OCI-LY3 (cell line): ENCODE measurements around the gene TRIM38.

ENCODE experiments used
- H2AFZ ChIP-seq: fragments of 200-600, 300-600 bp; shearing (Covaris generic); 2 replicates; pipeline ENCODE4 v1.6.0; 2014; ENCODE audit warnings: antibody characterized with exemption, low read depth, low read length
- H3K27ac ChIP-seq: fragments of 200-600, 300-600 bp; sonication (generic); 2 replicates; pipeline ENCODE4 v1.5.1; 2014; ENCODE audit warnings: mild to moderate bottlenecking, low read length, moderate library complexity, mixed read lengths
- H3K27me3 ChIP-seq: fragments of 200-600, 300-600 bp; sonication (generic); 2 replicates; pipeline ENCODE4 v1.6.1; 2014; ENCODE audit warnings: low read depth, low read length, mixed read lengths
- H3K36me3 ChIP-seq: fragments of 200-600, 300-600 bp; sonication (generic); replicated peaks from 2 replicates; pipeline ENCODE3; 2014; ENCODE audit warnings: low read depth, low read length, mixed read lengths
- H3K4me1 ChIP-seq: fragments of 300-600, 200-600 bp; sonication (generic); 2 replicates; pipeline ENCODE4 v1.6.1; 2014; ENCODE audit warnings: low read length, mixed read lengths
- H3K4me2 ChIP-seq: fragments of 200-600, 300-600 bp; sonication (generic); 2 replicates; pipeline ENCODE4 v1.6.1; 2014; ENCODE audit warnings: low read length, mixed read lengths
- H3K4me3 ChIP-seq: fragments of 300-600, 200-600 bp; sonication (generic); 2 replicates; pipeline ENCODE4 v1.5.1; 2014; ENCODE audit warnings: antibody characterized with exemption, mild to moderate bottlenecking, low read length, moderate library complexity
- H3K79me2 ChIP-seq: fragments of 300-600, 200-600 bp; shearing (Covaris generic); 2 replicates; pipeline ENCODE4 v1.6.1; 2014; ENCODE audit warnings: mild to moderate bottlenecking, low read length, mixed read lengths
- H3K9ac ChIP-seq: fragments of 300-600, 200-600 bp; shearing (Covaris generic); 2 replicates; pipeline ENCODE4 v1.6.0; 2014; ENCODE audit warnings: mild to moderate bottlenecking, low read length, moderate library complexity
- H3K9me3 ChIP-seq: fragments of 200-600, 300-600 bp; shearing (Covaris generic); 2 replicates; pipeline ENCODE4 v1.6.1; 2014; ENCODE audit warnings: low read length, mixed read lengths; ENCODE audit not compliant: insufficient read depth
- H4K20me1 ChIP-seq: fragments of 200-600, 300-600 bp; sonication (generic); 2 replicates; pipeline ENCODE4 v1.6.1; 2016; ENCODE audit warnings: low read length, mixed read lengths; ENCODE audit not compliant: insufficient read depth
- EZH2phosphoT487 ChIP-seq: fragments of 200-600 bp; shearing (Covaris generic); IDR thresholded peaks from 2 replicates; pipeline ENCODE4 v1.6.1; 2018; ENCODE audit warnings: antibody characterized with exemption, mixed run types, low read depth
- TF ChIP-seq, protein P1 (sequence below): fragments of 200-600, 300-600 bp; sonication (generic); IDR thresholded peaks from 2 replicates; pipeline ENCODE4 v1.5.1; 2014; ENCODE audit warnings: antibody characterized with exemption, low read length, low read depth

TRIM38 gene

DNA sequence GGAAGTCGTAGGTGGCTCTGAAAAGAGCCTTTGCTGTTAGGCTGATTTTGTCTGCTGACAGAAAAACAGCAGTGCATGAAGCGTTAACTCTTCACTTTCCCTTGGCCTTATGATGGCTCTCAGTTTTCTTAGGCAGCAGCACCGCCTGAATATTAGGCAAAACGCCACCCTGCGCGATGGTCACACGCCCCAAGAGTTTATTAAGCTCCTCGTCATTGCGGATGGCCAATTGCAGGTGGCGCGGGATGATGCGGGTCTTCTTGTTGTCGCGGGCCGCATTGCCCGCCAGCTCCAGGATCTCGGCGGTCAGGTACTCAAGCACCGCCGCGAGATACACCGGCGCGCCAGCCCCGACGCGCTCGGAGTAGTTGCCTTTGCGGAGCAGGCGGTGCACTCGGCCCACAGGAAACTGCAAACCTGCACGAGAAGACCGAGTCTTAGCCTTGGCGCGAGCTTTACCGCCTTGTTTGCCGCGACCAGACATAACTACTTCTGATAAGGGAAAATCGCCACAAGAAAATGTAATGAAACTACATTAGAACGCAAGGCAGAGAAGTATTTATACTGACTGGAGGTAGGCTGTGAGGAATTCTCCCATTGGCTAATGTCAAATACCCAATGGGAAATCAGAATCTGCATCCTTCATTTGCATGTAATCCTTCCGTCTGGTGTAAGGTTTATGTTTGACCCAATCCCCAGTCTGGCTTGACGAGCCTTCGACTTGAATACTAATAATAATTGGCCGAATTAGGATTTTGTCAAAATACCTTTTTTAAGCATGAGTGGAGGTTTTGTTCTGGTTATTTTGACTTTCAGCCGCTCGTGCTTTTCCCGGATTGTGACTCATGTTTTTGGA, 70.7 kb downstream of the TRIM38 start:
- Histone ChIP-seq H3K4me3 (peak overlapping the region; percentile 69), H3K4me1 (no peaks in the 10 kb centered on the region; the same call in 1 of the 2 replicates), H3K79me2 (no peaks in the 10 kb centered on the region), H3K4me2 (peak overlapping the region; percentile 64), H3K27ac (peak overlapping the region; percentile 95), H2AFZ (0 out of 2 replicates have a peak overlapping the region, but pooled peaks have one; percentile 3), H3K27me3 (no peaks in the 10 kb centered on the region), H3K9ac (peak overlapping the region; percentile 72), H3K36me3 (no peaks in the 10 kb centered on the region), H3K9me3 (peaks cover 22% of the 10 kb centered on the region; the same call in 1 of the 2 replicates), H4K20me1 (no peaks in the 10 kb centered on the region)
- TF ChIP-seq EZH2phosphoT487 = no peak
- TF ChIP-seq, protein P1, sequence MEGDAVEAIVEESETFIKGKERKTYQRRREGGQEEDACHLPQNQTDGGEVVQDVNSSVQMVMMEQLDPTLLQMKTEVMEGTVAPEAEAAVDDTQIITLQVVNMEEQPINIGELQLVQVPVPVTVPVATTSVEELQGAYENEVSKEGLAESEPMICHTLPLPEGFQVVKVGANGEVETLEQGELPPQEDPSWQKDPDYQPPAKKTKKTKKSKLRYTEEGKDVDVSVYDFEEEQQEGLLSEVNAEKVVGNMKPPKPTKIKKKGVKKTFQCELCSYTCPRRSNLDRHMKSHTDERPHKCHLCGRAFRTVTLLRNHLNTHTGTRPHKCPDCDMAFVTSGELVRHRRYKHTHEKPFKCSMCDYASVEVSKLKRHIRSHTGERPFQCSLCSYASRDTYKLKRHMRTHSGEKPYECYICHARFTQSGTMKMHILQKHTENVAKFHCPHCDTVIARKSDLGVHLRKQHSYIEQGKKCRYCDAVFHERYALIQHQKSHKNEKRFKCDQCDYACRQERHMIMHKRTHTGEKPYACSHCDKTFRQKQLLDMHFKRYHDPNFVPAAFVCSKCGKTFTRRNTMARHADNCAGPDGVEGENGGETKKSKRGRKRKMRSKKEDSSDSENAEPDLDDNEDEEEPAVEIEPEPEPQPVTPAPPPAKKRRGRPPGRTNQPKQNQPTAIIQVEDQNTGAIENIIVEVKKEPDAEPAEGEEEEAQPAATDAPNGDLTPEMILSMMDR = no peak

DNA sequence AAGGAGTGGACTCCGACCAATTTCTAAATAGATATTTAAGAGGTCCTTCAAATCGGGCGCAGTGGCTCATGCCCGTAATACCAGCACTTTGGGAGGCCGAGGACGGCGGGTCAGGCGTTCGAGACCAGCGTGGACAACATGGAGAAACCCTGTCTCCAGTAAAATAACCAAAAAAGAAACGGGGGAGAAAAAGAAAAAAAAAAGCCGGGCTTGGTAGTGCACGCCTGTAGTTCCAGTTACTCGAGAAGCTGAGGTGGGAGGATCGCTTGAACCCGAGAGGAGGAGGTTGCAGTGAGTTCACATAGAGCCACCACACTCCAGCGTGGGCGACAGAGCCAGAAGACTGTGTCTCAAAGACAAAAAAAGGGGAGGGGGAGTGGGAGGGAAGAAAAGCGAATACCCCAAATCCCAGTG, 71.3 kb downstream of the TRIM38 start:
- H4K20me1 ChIP-seq = no peaks in the 10 kb centered on the region
- H3K4me1 ChIP-seq = no peaks in the 10 kb centered on the region; the same call in 1 of the 2 replicates
- TF ChIP-seq EZH2phosphoT487 = no peak
- TF ChIP-seq, protein P1 = no peak
- H2AFZ ChIP-seq = no peak overlapping the region
- peak overlapping the region; percentile 95 for H3K27ac ChIP-seq
- H3K9me3 ChIP-seq = peaks cover 18% of the 10 kb centered on the region; the same call in 1 of the 2 replicates
- H3K4me3 ChIP-seq = no peak overlapping the region
- no peaks in the 10 kb centered on the region for H3K79me2 ChIP-seq
- H3K9ac ChIP-seq = no peak overlapping the region
- no peaks in the 10 kb centered on the region for H3K36me3 ChIP-seq
- H3K27me3 ChIP-seq = no peaks in the 10 kb centered on the region
- H3K4me2 ChIP-seq = no peak overlapping the region

DNA sequence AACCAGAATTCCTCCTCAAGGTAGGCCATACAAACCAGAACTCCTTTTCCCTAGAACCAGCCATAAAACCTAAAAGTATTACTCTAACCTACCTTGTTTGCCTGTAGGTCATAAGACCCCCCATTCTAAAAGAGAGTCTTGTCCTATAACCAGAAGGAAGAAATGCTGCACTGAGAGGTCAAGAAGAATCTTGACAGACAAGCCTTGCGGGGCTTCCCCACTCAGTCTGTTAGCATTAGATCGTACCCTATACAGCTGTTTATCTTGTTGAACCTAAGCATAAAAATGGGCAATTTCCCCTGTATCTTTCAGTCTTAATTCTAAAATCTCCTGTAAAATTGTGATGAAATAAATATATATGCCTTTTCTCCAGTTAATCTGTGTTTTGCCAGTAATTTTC, 72.3 kb downstream of the TRIM38 start:
- Histone ChIP-seq H4K20me1 (no peaks in the 10 kb centered on the region), H3K36me3 (no peaks in the 10 kb centered on the region), H2AFZ (no peak overlapping the region), H3K27me3 (no peaks in the 10 kb centered on the region), H3K27ac (no peak overlapping the region), H3K9ac (no peak overlapping the region), H3K4me2 (no peak overlapping the region), H3K79me2 (no peaks in the 10 kb centered on the region), H3K4me1 (no peaks in the 10 kb centered on the region; the same call in 1 of the 2 replicates), H3K4me3 (no peak overlapping the region), H3K9me3 (peaks cover 15% of the 10 kb centered on the region; the same call in 1 of the 2 replicates)
- TF ChIP-seq EZH2phosphoT487 = no peak
- TF ChIP-seq, protein P1 = no peak
